OCI-LY3 (cell line): ENCODE data around the gene SPACA6.
A peak's percentile ranks its signal among the peaks of the same experiment; 100 is the strongest.

Source experiments
- H2AFZ ChIP-seq: fragments of 200-600, 300-600 bp; shearing (Covaris generic); 2 replicates; pipeline ENCODE4 v1.6.0; 2014; ENCODE audit warnings: antibody characterized with exemption, low read depth, low read length
- H3K27ac ChIP-seq: fragments of 200-600, 300-600 bp; sonication (generic); 2 replicates; pipeline ENCODE4 v1.5.1; 2014; ENCODE audit warnings: mild to moderate bottlenecking, low read length, moderate library complexity, mixed read lengths
- H3K27me3 ChIP-seq: fragments of 200-600, 300-600 bp; sonication (generic); 2 replicates; pipeline ENCODE4 v1.6.1; 2014; ENCODE audit warnings: low read depth, low read length, mixed read lengths
- H3K36me3 ChIP-seq: fragments of 200-600, 300-600 bp; sonication (generic); replicated peaks from 2 replicates; pipeline ENCODE3; 2014; ENCODE audit warnings: low read depth, low read length, mixed read lengths
- H3K4me1 ChIP-seq: fragments of 300-600, 200-600 bp; sonication (generic); 2 replicates; pipeline ENCODE4 v1.6.1; 2014; ENCODE audit warnings: low read length, mixed read lengths
- H3K4me2 ChIP-seq: fragments of 200-600, 300-600 bp; sonication (generic); 2 replicates; pipeline ENCODE4 v1.6.1; 2014; ENCODE audit warnings: low read length, mixed read lengths
- H3K4me3 ChIP-seq: fragments of 300-600, 200-600 bp; sonication (generic); 2 replicates; pipeline ENCODE4 v1.5.1; 2014; ENCODE audit warnings: antibody characterized with exemption, mild to moderate bottlenecking, low read length, moderate library complexity
- H3K79me2 ChIP-seq: fragments of 300-600, 200-600 bp; shearing (Covaris generic); 2 replicates; pipeline ENCODE4 v1.6.1; 2014; ENCODE audit warnings: mild to moderate bottlenecking, low read length, mixed read lengths
- H3K9ac ChIP-seq: fragments of 300-600, 200-600 bp; shearing (Covaris generic); 2 replicates; pipeline ENCODE4 v1.6.0; 2014; ENCODE audit warnings: mild to moderate bottlenecking, low read length, moderate library complexity
- H3K9me3 ChIP-seq: fragments of 200-600, 300-600 bp; shearing (Covaris generic); 2 replicates; pipeline ENCODE4 v1.6.1; 2014; ENCODE audit warnings: low read length, mixed read lengths; ENCODE audit not compliant: insufficient read depth
- H4K20me1 ChIP-seq: fragments of 200-600, 300-600 bp; sonication (generic); 2 replicates; pipeline ENCODE4 v1.6.1; 2016; ENCODE audit warnings: low read length, mixed read lengths; ENCODE audit not compliant: insufficient read depth
- EZH2phosphoT487 ChIP-seq: fragments of 200-600 bp; shearing (Covaris generic); IDR thresholded peaks from 2 replicates; pipeline ENCODE4 v1.6.1; 2018; ENCODE audit warnings: antibody characterized with exemption, mixed run types, low read depth
- TF ChIP-seq, protein P1 (sequence below): fragments of 200-600, 300-600 bp; sonication (generic); IDR thresholded peaks from 2 replicates; pipeline ENCODE4 v1.5.1; 2014; ENCODE audit warnings: antibody characterized with exemption, low read length, low read depth

The SPACA6 gene

GRCh38 chr19:51688671-51689571, 4.2 kb upstream of the SPACA6 start:
- no peak overlapping the region for H3K4me3 ChIP-seq
- no peak for TF ChIP-seq EZH2phosphoT487
- TF ChIP-seq, protein P1, sequence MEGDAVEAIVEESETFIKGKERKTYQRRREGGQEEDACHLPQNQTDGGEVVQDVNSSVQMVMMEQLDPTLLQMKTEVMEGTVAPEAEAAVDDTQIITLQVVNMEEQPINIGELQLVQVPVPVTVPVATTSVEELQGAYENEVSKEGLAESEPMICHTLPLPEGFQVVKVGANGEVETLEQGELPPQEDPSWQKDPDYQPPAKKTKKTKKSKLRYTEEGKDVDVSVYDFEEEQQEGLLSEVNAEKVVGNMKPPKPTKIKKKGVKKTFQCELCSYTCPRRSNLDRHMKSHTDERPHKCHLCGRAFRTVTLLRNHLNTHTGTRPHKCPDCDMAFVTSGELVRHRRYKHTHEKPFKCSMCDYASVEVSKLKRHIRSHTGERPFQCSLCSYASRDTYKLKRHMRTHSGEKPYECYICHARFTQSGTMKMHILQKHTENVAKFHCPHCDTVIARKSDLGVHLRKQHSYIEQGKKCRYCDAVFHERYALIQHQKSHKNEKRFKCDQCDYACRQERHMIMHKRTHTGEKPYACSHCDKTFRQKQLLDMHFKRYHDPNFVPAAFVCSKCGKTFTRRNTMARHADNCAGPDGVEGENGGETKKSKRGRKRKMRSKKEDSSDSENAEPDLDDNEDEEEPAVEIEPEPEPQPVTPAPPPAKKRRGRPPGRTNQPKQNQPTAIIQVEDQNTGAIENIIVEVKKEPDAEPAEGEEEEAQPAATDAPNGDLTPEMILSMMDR, result no peak
- H3K27me3 ChIP-seq, result peaks cover 7% of the 10 kb centered on the region; the same call in 1 of the 2 replicates
- no peak overlapping the region for H2AFZ ChIP-seq
- no peaks in the 10 kb centered on the region for H3K9me3 ChIP-seq
- H3K4me1 ChIP-seq, result peaks cover 8% of the 10 kb centered on the region; the same call in 1 of the 2 replicates
- H3K9ac ChIP-seq, result no peak overlapping the region
- no peak overlapping the region for H3K4me2 ChIP-seq
- H4K20me1 ChIP-seq, result no peaks in the 10 kb centered on the region
- no peaks in the 10 kb centered on the region for H3K36me3 ChIP-seq
- no peak overlapping the region for H3K27ac ChIP-seq
- H3K79me2 ChIP-seq, result no peaks in the 10 kb centered on the region

GRCh38 chr19:51689751-51690453, 3.2 kb upstream of the SPACA6 start:
- Histone ChIP-seq H3K27me3 (peaks cover 8% of the 10 kb centered on the region; the same call in 1 of the 2 replicates), H3K36me3 (no peaks in the 10 kb centered on the region), H4K20me1 (no peaks in the 10 kb centered on the region), H3K4me1 (peaks cover 8% of the 10 kb centered on the region; the same call in 1 of the 2 replicates), H3K79me2 (no peaks in the 10 kb centered on the region), H3K4me2 (peak overlapping the region; percentile 84), H3K9me3 (no peaks in the 10 kb centered on the region), H3K4me3 (peak overlapping the region; percentile 78), H3K9ac (peak overlapping the region; percentile 66), H2AFZ (no peak overlapping the region), H3K27ac (no peak overlapping the region; the same call in 1 of the 2 replicates)
- TF ChIP-seq, protein P1, result no peak
- TF ChIP-seq EZH2phosphoT487, result no peak

GRCh38 chr19:51690454-51691073, 2.6 kb upstream of the SPACA6 start:
- TF ChIP-seq, protein P1, result no peak
- no peak for TF ChIP-seq EZH2phosphoT487
- Histone ChIP-seq H3K27ac (peak overlapping the region; percentile 52), H3K9ac (peak overlapping the region; percentile 66), H3K4me2 (peak overlapping the region; percentile 84), H3K27me3 (peaks cover 8% of the 10 kb centered on the region; the same call in 1 of the 2 replicates), H2AFZ (0 out of 2 replicates have a peak overlapping the region, but pooled peaks have one; percentile 82), H4K20me1 (no peaks in the 10 kb centered on the region), H3K4me3 (peak overlapping the region; percentile 78), H3K9me3 (no peaks in the 10 kb centered on the region), H3K79me2 (no peaks in the 10 kb centered on the region), H3K36me3 (no peaks in the 10 kb centered on the region), H3K4me1 (peaks cover 8% of the 10 kb centered on the region; the same call in 1 of the 2 replicates)
